ENCODE results near the gene CAMTA1.

Gene CAMTA1

DNA sequence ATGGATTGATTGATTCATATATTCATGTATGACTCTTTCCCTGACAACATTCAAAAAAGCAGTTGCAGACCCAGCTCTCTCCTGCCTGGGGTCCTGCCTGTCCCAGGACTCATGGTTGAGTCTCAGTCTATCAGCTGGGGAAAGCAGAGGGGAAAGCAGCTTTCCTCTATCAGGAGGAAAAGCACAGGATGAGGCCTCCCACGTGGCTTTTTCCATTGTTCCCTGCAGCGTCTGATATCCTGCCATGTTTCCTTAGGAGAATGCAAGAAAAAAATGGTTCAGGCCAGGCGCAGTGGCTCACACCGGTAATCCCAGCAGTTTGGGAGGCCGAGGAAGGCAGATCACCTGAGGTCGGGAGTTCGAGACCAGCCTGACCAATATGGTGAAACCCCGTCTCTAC lies 852.8 kb downstream of the CAMTA1 start:
- no peaks in the 10 kb centered on the region for H3K9me2 ChIP-seq (replicated peaks; ENCODE audit: insufficient read depth, low read length)
- H4K20me1 ChIP-seq (ENCODE audit: low read depth, low read length), result no peaks in the 10 kb centered on the region
- no peak for TF ChIP-seq EZH2phosphoT487 (conservative IDR thresholded peaks at IDR 0.05; ENCODE audit: low read length)
- TF ChIP-seq, protein P1, sequence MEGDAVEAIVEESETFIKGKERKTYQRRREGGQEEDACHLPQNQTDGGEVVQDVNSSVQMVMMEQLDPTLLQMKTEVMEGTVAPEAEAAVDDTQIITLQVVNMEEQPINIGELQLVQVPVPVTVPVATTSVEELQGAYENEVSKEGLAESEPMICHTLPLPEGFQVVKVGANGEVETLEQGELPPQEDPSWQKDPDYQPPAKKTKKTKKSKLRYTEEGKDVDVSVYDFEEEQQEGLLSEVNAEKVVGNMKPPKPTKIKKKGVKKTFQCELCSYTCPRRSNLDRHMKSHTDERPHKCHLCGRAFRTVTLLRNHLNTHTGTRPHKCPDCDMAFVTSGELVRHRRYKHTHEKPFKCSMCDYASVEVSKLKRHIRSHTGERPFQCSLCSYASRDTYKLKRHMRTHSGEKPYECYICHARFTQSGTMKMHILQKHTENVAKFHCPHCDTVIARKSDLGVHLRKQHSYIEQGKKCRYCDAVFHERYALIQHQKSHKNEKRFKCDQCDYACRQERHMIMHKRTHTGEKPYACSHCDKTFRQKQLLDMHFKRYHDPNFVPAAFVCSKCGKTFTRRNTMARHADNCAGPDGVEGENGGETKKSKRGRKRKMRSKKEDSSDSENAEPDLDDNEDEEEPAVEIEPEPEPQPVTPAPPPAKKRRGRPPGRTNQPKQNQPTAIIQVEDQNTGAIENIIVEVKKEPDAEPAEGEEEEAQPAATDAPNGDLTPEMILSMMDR (IDR thresholded peaks at IDR 0.05; ENCODE audit: insufficient read depth, low read length, poor library complexity, severe bottlenecking), result no peak
- H3K9me3 ChIP-seq (ENCODE audit: insufficient read depth, low read length), result no peaks in the 10 kb centered on the region
- no peak overlapping the region for H3K4me3 ChIP-seq (ENCODE audit: insufficient read depth, low read length, poor library complexity, severe bottlenecking)
- H3K9ac ChIP-seq (ENCODE audit: low read length), result no peak overlapping the region
- H3K79me2 ChIP-seq (ENCODE audit: insufficient read depth, low read length), result no peaks in the 10 kb centered on the region
- H3K27ac ChIP-seq (ENCODE audit: low read depth, low read length), result no peak overlapping the region
- no peaks in the 10 kb centered on the region for H3K27me3 ChIP-seq (ENCODE audit: low read length)
- no peak overlapping the region for H3K4me2 ChIP-seq (ENCODE audit: low read depth, low read length, poor library complexity, severe bottlenecking)
- no peak overlapping the region for H2AFZ ChIP-seq (ENCODE audit: low read depth, low read length, severe bottlenecking)
- H3F3A ChIP-seq (ENCODE audit: insufficient read depth), result no peaks in the 10 kb centered on the region
- H3K36me3 ChIP-seq (ENCODE audit: low read length), result no peaks in the 10 kb centered on the region

DNA sequence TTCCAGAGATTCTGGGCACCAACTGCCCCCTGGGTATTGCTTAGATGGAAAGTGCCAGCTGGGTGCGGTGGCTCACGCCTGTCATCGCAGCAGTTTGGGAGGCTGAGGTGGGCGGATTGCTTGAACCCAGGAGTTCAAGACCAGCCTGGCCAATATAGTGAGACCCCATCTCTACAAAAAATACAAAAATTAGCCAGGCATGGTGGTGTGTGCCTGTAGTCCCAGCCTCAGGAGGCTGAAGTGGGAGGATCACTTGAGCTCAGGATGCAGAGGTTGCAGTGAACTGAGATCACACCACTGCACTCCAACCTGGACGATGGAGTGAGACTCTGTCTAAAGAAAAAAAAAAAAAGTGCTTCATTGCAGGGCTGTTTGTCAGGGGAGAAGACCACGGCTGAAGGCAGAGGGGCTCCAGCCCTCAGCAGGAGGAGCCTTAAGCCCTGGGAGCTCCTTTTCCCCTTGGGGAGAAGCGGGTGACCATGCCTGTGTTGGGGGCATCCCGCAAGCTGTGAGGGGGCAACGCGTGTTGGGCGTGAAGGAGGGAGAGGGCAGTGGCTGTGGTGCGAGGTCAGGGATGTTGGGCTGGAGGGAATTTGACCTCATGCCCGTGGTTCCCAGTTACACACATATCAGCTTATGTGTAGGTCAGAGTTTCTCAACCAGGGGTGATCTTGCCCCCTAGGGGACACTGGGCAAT lies 854.3 kb downstream of the CAMTA1 start:
- Histone ChIP-seq H4K20me1 (ENCODE audit: low read depth, low read length) (no peaks in the 10 kb centered on the region), H3K4me3 (ENCODE audit: insufficient read depth, low read length, poor library complexity, severe bottlenecking) (no peak overlapping the region), H3K9ac (ENCODE audit: low read length) (no peak overlapping the region), H2AFZ (ENCODE audit: low read depth, low read length, severe bottlenecking) (no peak overlapping the region), H3K4me2 (ENCODE audit: low read depth, low read length, poor library complexity, severe bottlenecking) (no peak overlapping the region), H3K9me3 (ENCODE audit: insufficient read depth, low read length) (no peaks in the 10 kb centered on the region), H3K36me3 (ENCODE audit: low read length) (no peaks in the 10 kb centered on the region), H3K27me3 (ENCODE audit: low read length) (no peaks in the 10 kb centered on the region), H3F3A (ENCODE audit: insufficient read depth) (no peaks in the 10 kb centered on the region), H3K9me2 (replicated peaks; ENCODE audit: insufficient read depth, low read length) (no peaks in the 10 kb centered on the region), H3K79me2 (ENCODE audit: insufficient read depth, low read length) (no peaks in the 10 kb centered on the region), H3K27ac (ENCODE audit: low read depth, low read length) (no peak overlapping the region)
- no peak for TF ChIP-seq EZH2phosphoT487 (conservative IDR thresholded peaks at IDR 0.05; ENCODE audit: low read length)
- TF ChIP-seq, protein P1 (IDR thresholded peaks at IDR 0.05; ENCODE audit: insufficient read depth, low read length, poor library complexity, severe bottlenecking), result no peak

DNA sequence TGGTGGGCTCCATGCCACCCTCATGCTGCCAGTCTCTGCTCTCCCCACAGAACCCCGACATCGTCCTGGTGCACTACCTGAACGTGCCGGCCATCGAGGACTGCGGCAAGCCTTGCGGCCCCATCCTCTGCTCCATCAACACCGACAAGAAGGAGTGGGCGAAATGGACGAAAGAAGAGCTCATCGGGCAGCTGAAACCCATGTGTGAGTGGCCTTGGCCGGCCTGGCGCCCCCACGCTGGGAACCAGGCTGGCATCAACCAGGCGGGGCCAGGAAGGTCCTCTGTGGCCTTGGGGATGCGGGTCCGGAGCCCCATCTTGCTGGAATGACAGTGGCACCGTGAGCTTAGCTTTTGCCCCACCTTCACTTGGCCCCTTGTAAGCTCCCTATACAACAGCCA lies 855.1 kb downstream of the CAMTA1 start:
- Histone ChIP-seq H3K4me3 (ENCODE audit: insufficient read depth, low read length, poor library complexity, severe bottlenecking) (no peak overlapping the region), H3K4me2 (ENCODE audit: low read depth, low read length, poor library complexity, severe bottlenecking) (no peak overlapping the region), H4K20me1 (ENCODE audit: low read depth, low read length) (no peaks in the 10 kb centered on the region), H3K9ac (ENCODE audit: low read length) (no peak overlapping the region), H3K9me2 (replicated peaks; ENCODE audit: insufficient read depth, low read length) (no peaks in the 10 kb centered on the region), H3K79me2 (ENCODE audit: insufficient read depth, low read length) (no peaks in the 10 kb centered on the region), H3K27ac (ENCODE audit: low read depth, low read length) (no peak overlapping the region), H2AFZ (ENCODE audit: low read depth, low read length, severe bottlenecking) (no peak overlapping the region), H3K36me3 (ENCODE audit: low read length) (no peaks in the 10 kb centered on the region), H3F3A (ENCODE audit: insufficient read depth) (no peaks in the 10 kb centered on the region), H3K27me3 (ENCODE audit: low read length) (no peaks in the 10 kb centered on the region), H3K9me3 (ENCODE audit: insufficient read depth, low read length) (no peaks in the 10 kb centered on the region)
- TF ChIP-seq EZH2phosphoT487 (conservative IDR thresholded peaks at IDR 0.05; ENCODE audit: low read length), result no peak
- TF ChIP-seq, protein P1 (IDR thresholded peaks at IDR 0.05; ENCODE audit: insufficient read depth, low read length, poor library complexity, severe bottlenecking), result no peak

All from SU-DHL-6 (cell line).